OCI-LY7 (cell line): ENCODE data around the gene MRNIP.

Experiments used
- CTCF ChIP-seq: fragments of 200-600 bp; sonication (generic); conservative IDR thresholded peaks from 2 replicates; pipeline ENCODE4 v1.5.1; 2014; ENCODE audit warnings: mild to moderate bottlenecking, antibody characterized with exemption, low read length, moderate library complexity, mixed read lengths
- EZH2phosphoT487 ChIP-seq: fragments of 200-600 bp; sonication (generic); IDR thresholded peaks from 2 replicates; pipeline ENCODE4 v1.6.1; 2018; ENCODE audit warnings: low read depth, borderline replicate concordance, mild to moderate bottlenecking, mixed run types, antibody characterized with exemption, low read length, moderate library complexity, mixed read lengths

DNA sequence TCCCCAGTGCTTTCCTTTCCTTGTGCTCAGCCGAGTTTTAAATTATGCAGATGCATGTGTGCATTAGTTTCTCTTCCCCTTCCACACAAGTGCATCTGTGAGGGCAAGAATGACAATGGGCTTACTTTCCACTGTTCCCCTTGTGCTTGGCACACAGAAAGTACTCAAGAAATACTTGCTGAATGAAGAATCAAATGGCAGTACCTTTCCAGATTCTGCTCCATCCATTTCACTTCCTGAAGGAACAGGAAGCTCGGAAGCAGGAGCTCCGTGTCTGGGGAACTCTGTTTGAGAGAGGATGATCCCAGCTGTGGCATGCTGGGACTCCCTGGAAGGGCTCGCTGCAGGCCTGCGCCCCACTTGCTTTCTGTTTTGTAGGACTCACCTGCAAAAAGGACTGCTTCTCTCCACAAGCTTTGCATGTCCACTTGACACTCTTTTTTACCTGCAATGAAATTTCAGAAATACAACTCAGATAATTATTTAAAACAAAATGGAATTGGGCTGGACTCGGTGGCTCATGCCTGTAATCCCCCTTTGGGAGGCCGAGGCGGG lies 5.5 kb downstream of the MRNIP start:
- TF ChIP-seq EZH2phosphoT487 (no peak), CTCF (no peak)
